Osteoblast (primary cell): ENCODE measurements around the gene LRRC36. TPM values are rescaled to one million over a fixed set of nuclear protein-coding genes. Genes with fewer than 3 reads are reported as not detected.

Experiments
- DNase-seq: peaks from one replicate; pipeline ENCODE4 v3.0.0; 2011; ENCODE audit warnings: low spot score, mixed read lengths; ENCODE audit not compliant: insufficient read length; ENCODE audit errors: missing footprints
- H2AFZ ChIP-seq: 2 replicates; pipeline ENCODE4 v1.6.0; 2011; ENCODE audit warnings: mild to moderate bottlenecking, low read length
- H3K27ac ChIP-seq: 2 replicates; pipeline ENCODE4 v1.5.1; 2011; ENCODE audit warnings: mild to moderate bottlenecking, low read depth, low read length, moderate library complexity
- H3K27me3 ChIP-seq: 2 replicates; pipeline ENCODE4 v1.6.0; 2012; ENCODE audit warnings: mild to moderate bottlenecking, control low read depth, inconsistent platforms, low read length, moderate library complexity; ENCODE audit not compliant: insufficient read depth
- H3K36me3 ChIP-seq: 2 replicates; pipeline ENCODE4 v1.5.1; 2011; ENCODE audit warnings: mild to moderate bottlenecking, low read length, control low read depth, moderate library complexity; ENCODE audit not compliant: insufficient read depth
- H3K4me1 ChIP-seq: 2 replicates; pipeline ENCODE4 v1.5.1; 2011; ENCODE audit warnings: mild to moderate bottlenecking, low read length, control low read depth, moderate library complexity; ENCODE audit not compliant: insufficient read depth
- H3K4me2 ChIP-seq: 2 replicates; pipeline ENCODE4 v1.6.0; 2011; ENCODE audit warnings: mild to moderate bottlenecking, low read length; ENCODE audit not compliant: insufficient read depth
- H3K4me3 ChIP-seq: fragments of 200-600 bp; sonication (generic); 3 replicates; pipeline ENCODE4 v1.5.1; 2012; ENCODE audit warnings: mild to moderate bottlenecking, low read length, inconsistent platforms; ENCODE audit not compliant: insufficient read depth
- H3K79me2 ChIP-seq: 2 replicates; pipeline ENCODE4 v1.6.0; 2012; ENCODE audit warnings: mild to moderate bottlenecking, low read length, control low read depth, inconsistent platforms; ENCODE audit not compliant: insufficient read depth
- H3K9me3 ChIP-seq: 2 replicates; pipeline ENCODE4 v1.5.1; 2011; ENCODE audit warnings: low read depth, low read length, control low read depth
- H4K20me1 ChIP-seq: 2 replicates; pipeline ENCODE4 v1.6.0; 2012; ENCODE audit warnings: mild to moderate bottlenecking, low read length, control low read depth; ENCODE audit not compliant: insufficient read depth
- total RNA-seq: library from RNA; depleted of rRNA; stranded (reverse); fragments of >200 nt; gene quantifications from 2 replicates; pipeline ENCODE4 v1.2.3, GENCODE V29; 2012
- TF ChIP-seq, protein P1 (sequence below): IDR thresholded peaks from 2 replicates; pipeline ENCODE4 v1.5.1; 2011; ENCODE audit warnings: mild to moderate bottlenecking, low read depth, low read length, moderate library complexity; ENCODE audit errors: extremely low read depth

The LRRC36 gene
- total RNA-seq, 1 donor: not detected

DNA sequence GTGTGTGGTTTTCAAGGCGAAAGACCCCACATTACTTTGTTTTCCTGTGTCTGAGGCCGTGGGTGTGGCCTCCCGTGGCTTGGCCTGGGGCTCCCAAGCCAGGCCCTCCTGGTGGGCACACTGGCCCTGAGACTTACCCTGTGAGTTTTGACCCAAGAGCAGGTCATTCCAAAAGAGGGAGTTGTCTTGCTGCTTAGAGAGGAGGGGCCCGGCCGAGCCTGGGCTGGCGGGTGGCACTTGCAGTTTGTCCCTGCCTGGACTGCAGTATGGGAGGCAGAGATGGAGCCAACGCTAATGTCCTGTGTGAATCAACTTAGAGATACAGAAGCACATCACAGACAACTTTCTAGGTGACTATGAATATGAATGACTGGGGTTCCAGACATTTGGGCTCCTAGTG is 24.5 kb upstream of the LRRC36 start:
- Histone ChIP-seq H3K36me3 (no peaks in the 10 kb centered on the region), H3K9me3 (no peaks in the 10 kb centered on the region), H2AFZ (no peak overlapping the region), H3K27ac (no peak overlapping the region), H4K20me1 (no peaks in the 10 kb centered on the region), H3K4me3 (no peak overlapping the region), H3K4me1 (peaks cover 6% of the 10 kb centered on the region), H3K4me2 (no peak overlapping the region), H3K79me2 (no peaks in the 10 kb centered on the region), H3K27me3 (no peaks in the 10 kb centered on the region)
- TF ChIP-seq, protein P1, sequence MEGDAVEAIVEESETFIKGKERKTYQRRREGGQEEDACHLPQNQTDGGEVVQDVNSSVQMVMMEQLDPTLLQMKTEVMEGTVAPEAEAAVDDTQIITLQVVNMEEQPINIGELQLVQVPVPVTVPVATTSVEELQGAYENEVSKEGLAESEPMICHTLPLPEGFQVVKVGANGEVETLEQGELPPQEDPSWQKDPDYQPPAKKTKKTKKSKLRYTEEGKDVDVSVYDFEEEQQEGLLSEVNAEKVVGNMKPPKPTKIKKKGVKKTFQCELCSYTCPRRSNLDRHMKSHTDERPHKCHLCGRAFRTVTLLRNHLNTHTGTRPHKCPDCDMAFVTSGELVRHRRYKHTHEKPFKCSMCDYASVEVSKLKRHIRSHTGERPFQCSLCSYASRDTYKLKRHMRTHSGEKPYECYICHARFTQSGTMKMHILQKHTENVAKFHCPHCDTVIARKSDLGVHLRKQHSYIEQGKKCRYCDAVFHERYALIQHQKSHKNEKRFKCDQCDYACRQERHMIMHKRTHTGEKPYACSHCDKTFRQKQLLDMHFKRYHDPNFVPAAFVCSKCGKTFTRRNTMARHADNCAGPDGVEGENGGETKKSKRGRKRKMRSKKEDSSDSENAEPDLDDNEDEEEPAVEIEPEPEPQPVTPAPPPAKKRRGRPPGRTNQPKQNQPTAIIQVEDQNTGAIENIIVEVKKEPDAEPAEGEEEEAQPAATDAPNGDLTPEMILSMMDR: no peak
- peak; percentile 63 for DNase-seq

DNA sequence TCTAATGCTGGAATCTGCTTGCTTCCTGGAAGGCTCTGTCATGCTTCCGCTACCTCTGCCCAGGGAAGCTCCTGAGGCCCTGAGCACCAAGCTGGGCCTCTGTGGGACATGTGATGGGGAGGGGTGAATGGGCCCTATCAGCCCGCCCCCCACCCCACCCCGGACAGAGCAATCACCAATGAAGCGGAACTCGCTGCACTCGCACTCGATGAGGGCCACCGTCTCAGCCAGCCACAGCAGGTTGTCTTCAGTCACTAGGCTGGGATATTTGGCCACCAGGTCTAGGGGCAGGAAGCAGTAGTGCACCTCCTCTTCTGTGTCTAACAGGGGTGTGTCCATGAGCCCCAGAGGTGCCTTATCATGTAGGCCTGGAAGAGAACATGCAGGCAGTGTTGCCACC is 23.6 kb upstream of the LRRC36 start:
- Histone ChIP-seq H3K36me3 (no peaks in the 10 kb centered on the region), H3K27ac (no peak overlapping the region), H3K4me2 (no peak overlapping the region), H3K4me3 (no peak overlapping the region), H2AFZ (no peak overlapping the region), H4K20me1 (no peaks in the 10 kb centered on the region), H3K4me1 (peaks cover 5% of the 10 kb centered on the region), H3K27me3 (no peaks in the 10 kb centered on the region), H3K9me3 (no peaks in the 10 kb centered on the region), H3K79me2 (no peaks in the 10 kb centered on the region)
- peak; percentile 48 for DNase-seq
- TF ChIP-seq, protein P1: no peak

DNA sequence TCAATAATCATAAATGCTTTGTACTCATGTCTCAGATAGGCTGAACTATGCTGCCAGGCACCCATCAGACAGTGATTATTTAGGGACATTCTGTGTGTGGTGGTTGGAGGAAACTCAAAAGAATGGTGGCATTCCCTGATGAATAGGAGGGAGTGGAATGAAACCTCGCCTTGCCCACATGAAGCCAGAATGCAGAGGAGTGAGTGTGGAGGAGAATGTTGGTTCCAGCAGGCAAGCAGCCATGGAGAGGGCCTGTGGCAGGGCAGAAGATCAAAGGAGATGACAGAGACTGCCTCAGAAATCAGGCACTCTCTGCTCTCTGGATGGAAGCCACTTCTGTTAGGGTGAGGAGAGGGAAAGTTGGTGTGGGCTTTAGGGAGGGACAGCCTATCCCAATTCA is 22.6 kb upstream of the LRRC36 start:
- no peaks in the 10 kb centered on the region for H3K9me3 ChIP-seq
- H3K4me3 ChIP-seq: no peak overlapping the region
- peak; percentile 79 for DNase-seq
- no peaks in the 10 kb centered on the region for H3K36me3 ChIP-seq
- no peaks in the 10 kb centered on the region for H3K79me2 ChIP-seq
- no peak overlapping the region for H3K27ac ChIP-seq
- TF ChIP-seq, protein P1: no peak
- H3K27me3 ChIP-seq: no peaks in the 10 kb centered on the region
- no peak overlapping the region for H2AFZ ChIP-seq
- no peaks in the 10 kb centered on the region for H4K20me1 ChIP-seq
- no peak overlapping the region for H3K4me2 ChIP-seq
- peaks cover 5% of the 10 kb centered on the region for H3K4me1 ChIP-seq

DNA sequence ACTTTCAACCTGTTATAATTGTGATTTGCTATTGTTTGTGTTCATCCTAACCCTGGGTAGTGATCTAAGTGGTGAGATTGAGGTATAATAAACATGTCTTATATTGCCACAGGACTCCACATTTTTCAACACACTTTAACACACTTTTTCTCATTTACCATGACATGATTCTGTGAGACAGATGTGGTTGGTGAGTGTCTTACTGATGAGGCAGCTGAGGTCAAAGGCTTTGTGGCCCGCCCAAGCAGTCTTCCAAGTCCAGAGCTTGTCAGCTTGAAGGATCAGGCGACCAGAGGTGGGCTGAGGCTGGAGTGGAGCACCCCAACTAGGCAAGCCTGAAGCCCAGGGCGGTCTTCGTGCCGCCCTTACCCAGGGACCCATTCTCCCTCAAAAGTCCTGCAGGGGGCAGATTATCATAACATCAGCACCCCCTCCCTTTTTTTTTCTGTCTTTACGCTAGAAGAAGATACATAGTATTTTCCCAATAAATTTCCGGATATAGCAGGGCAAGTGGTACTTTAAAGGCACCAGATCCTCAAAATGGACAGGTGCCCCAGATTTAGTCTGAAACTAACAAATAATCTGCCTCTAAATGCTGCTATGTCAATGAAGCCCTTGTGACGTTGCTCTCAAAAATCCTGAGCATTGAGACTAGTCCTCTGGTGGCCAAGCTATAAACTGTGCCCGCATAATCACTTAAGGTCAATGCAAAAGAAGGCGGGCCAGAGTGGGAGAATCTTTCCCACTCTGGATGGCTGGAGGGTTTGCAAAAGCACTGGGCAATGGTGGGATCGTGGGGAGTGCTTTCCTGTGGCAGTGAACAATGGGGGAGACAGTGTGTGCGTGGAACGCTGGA is 21.2 kb upstream of the LRRC36 start:
- DNase-seq: peak; percentile 59
- no peaks in the 10 kb centered on the region for H3K27me3 ChIP-seq
- H4K20me1 ChIP-seq: no peaks in the 10 kb centered on the region
- no peak overlapping the region for H3K4me3 ChIP-seq
- no peaks in the 10 kb centered on the region for H3K79me2 ChIP-seq
- H3K4me1 ChIP-seq: peaks cover 5% of the 10 kb centered on the region
- H3K4me2 ChIP-seq: no peak overlapping the region
- no peaks in the 10 kb centered on the region for H3K36me3 ChIP-seq
- no peak overlapping the region for H3K27ac ChIP-seq
- TF ChIP-seq, protein P1: no peak
- H2AFZ ChIP-seq: no peak overlapping the region
- no peaks in the 10 kb centered on the region for H3K9me3 ChIP-seq
